Adrenal gland (tissue), 12 donors: ENCODE results near the gene SCAF8. TPM values are rescaled to one million over a fixed set of nuclear protein-coding genes. Genes with fewer than 3 reads are reported as not detected.
"Not testable (repeated sequence)": the region's sequence is repeated elsewhere in the genome, so short reads cannot be mapped to it uniquely, and the experiment has no call there.

Source experiments
- DNase-seq, 7 donors: peaks; one replicate each; pipeline ENCODE4 v3.0.0-alpha.2; 2019 to 2020
- H3K27ac ChIP-seq, 5 donors: fragments of 200-600 bp; sonication (generic) in 4 of 5; 1 replicate in 3 of 5; 2 replicates in 2 of 5; pipeline versions ENCODE4 v1.5.1 to v1.8.0; 2016 to 2020; ENCODE audit warnings: mild to moderate bottlenecking in 1 of 5
- H3K27me3 ChIP-seq: fragments of 200-600 bp; 2 replicates; pipeline ENCODE4 v1.8.0; 2021
- H3K36me3 ChIP-seq, 2 donors: fragments of 200-600 bp; replicated peaks in 1 of 2; 1 replicate in 1 of 2; 2 replicates in 1 of 2; pipeline versions ENCODE4 v1.5.1 to v1.8.0; 2018 to 2022
- H3K4me1 ChIP-seq, 2 donors: fragments of 200-600 bp; replicated peaks in 1 of 2; 1 replicate in 1 of 2; 2 replicates in 1 of 2; pipeline versions ENCODE4 v1.5.1 to v1.8.0; 2018 to 2021
- H3K4me3 ChIP-seq, 4 donors: fragments of 200-600 bp; sonication (generic) in 3 of 4; one replicate each; pipeline ENCODE4 v1.5.1; 2016 to 2018
- H3K9me3 ChIP-seq, 3 donors: fragments of 200-600 bp; sonication (generic) in 1 of 3; replicated peaks in 1 of 3; 1 replicate in 2 of 3; 2 replicates in 1 of 3; pipeline versions ENCODE4 v1.5.1 to v1.8.0; 2016 to 2021
- POLR2A ChIP-seq, 2 donors: fragments of 450-650 bp; IDR thresholded peaks; one replicate each; pipeline ENCODE4 v1.6.1; 2017; ENCODE audit warnings: antibody characterized with exemption in 2 of 2, mild to moderate bottlenecking in 2 of 2, moderate library complexity in 1 of 2
- WGBS, 4 donors: extraction: QIAGEN DNeasy Blood & Tissue Kit in 2 of 4; methylation state at CpG; one replicate each; pipeline versions ENCODE4 v1.1.5 to v1.1.7; 2013 to 2017; 5-methylcytosine and 5-hydroxymethylcytosine counted together
- intact Hi-C, 2 donors: fragments of 100-400 bp; cut with DNase I; formaldehyde crosslinking; loops; one replicate each; pipeline versions ENCODE4 v1.14.1 to v1.15.0; 2022 to 2023
- polyA plus RNA-seq, 3 donors: library from polyadenylated mRNA; stranded (reverse); fragments of 200-250 nt in 2 of 3; fragments of 350-450 nt in 1 of 3; fragmentation: Illumina TruSeq in 1 of 3; extraction: RNeasy Lipid Tissue Mini Kit (QIAGEN cat#74804) in 1 of 3; gene quantifications; one replicate each; pipeline ENCODE4 v1.2.3, GENCODE V29; 2013 to 2014
- total RNA-seq, 9 donors: library from RNA; depleted of rRNA in 4 of 9; stranded (reverse); fragments of >200 nt in 4 of 9; fragments of 120-200 nt in 1 of 9; fragmentation: NEBNext Ultra II Directional in 1 of 9; extraction: Animal tissue kit (Norgen Biotek cat#: 25700) in 1 of 9; gene quantifications; one replicate each; pipeline versions ENCODE4 v1.1.0 to v1.2.4, GENCODE V29; 2013 to 2023
- TF ChIP-seq, protein P1 (sequence below), 6 experiments: fragments of 450-650 bp in 4 of 6; fragments of 200-600 bp in 2 of 6; sonication (generic) in 1 of 6; IDR thresholded peaks; 1 replicate in 5 of 6; 2 replicates in 1 of 6; pipeline versions ENCODE4 v1.5.1 to v1.8.0; 2016 to 2021; ENCODE audit warnings: antibody characterized with exemption in 6 of 6, mild to moderate bottlenecking in 2 of 6, moderate library complexity in 1 of 6
- donor health status: healthy with polysubstance abuse.
- donor health status: Bipolar disorder and iron deficiency.
- donor health status: DM: yes; HTN: yes; CAD: no.
- donor health status: DM: no; HTN: no; CAD: no.
- donor health status: DM: no; HTN: no; CAD: no.
- donor health status: DM: yes; HTN: yes; CAD: no.

SCAF8 gene
- total and polyA plus RNA-seq, 12 donors: 13.9 to 41.5 (median 34.8) TPM

DNA sequence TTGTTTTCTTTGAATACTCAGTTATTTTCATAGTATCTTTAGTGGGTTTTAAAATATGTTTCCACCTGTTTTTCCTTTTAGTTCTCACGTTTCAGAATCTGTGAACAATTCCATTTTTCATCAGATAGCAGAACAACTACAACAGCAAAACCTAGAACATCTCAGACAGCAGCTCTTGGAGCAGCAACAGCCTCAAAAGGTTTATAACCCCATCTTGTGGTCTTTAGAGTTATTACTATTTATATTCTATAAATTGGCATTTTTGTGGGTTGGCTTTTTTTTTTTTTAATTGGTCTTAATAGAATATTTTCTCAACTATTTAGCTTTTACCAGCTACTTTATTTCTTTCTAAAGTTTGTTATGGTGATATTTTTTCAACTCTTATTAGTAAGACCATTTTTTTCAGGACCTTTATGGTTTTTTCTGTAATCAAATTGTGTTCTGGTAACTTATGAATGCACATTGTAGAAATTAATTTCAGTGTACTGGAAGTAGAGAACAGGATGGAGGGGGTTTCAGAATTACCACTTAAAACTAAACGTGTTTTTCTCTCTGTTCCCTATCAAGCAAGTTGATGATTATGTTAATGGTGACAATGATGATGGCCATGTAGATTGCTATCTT is 72.2 kb downstream of the SCAF8 start:
- H3K9me3 ChIP-seq: no peaks in the 10 kb centered on the region
- peaks cover 0 to 41% of the 10 kb centered on the region in 2 donors for H3K36me3 ChIP-seq
- H3K27me3 ChIP-seq: no peaks in the 10 kb centered on the region
- H3K4me3 ChIP-seq: no peak overlapping the region
- intact Hi-C loops: loop anchor here (2.0 to 10.0 kb wide), 3 partner anchors 71 to 128 kb away; partner anchors contain the start of gene SCAF8 (in 2 of the 2)
- H3K27ac ChIP-seq: no peak overlapping the region
- peak in 1 of 7 donors; percentile 24 for DNase-seq
- TF ChIP-seq POLR2A (IDR thresholded peaks at IDR 0.05): no peak
- TF ChIP-seq, protein P1, sequence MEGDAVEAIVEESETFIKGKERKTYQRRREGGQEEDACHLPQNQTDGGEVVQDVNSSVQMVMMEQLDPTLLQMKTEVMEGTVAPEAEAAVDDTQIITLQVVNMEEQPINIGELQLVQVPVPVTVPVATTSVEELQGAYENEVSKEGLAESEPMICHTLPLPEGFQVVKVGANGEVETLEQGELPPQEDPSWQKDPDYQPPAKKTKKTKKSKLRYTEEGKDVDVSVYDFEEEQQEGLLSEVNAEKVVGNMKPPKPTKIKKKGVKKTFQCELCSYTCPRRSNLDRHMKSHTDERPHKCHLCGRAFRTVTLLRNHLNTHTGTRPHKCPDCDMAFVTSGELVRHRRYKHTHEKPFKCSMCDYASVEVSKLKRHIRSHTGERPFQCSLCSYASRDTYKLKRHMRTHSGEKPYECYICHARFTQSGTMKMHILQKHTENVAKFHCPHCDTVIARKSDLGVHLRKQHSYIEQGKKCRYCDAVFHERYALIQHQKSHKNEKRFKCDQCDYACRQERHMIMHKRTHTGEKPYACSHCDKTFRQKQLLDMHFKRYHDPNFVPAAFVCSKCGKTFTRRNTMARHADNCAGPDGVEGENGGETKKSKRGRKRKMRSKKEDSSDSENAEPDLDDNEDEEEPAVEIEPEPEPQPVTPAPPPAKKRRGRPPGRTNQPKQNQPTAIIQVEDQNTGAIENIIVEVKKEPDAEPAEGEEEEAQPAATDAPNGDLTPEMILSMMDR (IDR thresholded peaks at IDR 0.05): peak; percentile 21 to 85 (median 64)
- WGBS, 4 donors: 12 to 26% (median 23%) methylated on average over 2 of the region's 2 CpGs
- peaks cover 0 to 8% of the 10 kb centered on the region in 2 donors for H3K4me1 ChIP-seq

DNA sequence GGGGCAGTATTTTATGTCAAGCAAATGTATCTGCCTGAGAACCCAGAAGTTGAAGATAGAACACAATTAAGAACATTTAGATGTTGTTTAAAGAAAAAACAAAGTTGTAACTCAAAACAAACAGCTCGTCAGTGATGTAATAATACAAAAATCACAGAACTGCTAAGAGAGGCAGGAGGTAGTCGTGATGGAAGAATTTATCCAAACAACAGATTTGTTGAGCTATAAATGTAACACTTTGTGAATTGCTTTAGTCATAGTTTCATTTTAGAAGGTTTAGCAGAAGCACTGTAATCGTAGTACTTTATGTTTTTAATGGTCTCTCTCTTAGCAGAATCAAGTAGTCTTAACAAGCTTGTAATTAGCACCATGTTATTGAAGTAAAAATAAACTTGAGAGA is 73.6 kb downstream of the SCAF8 start:
- no peak overlapping the region for H3K4me3 ChIP-seq
- WGBS, 4 donors: 64 to 72% (median 70%) methylated on average over 3 of the region's 3 CpGs
- no peaks in the 10 kb centered on the region for H3K27me3 ChIP-seq
- intact Hi-C loops: loop anchor here (5.0 to 10.0 kb wide), 2 partner anchors 72 to 130 kb away; partner anchors contain the start of gene SCAF8 (in 1 of the 2)
- peaks cover 0 to 8% of the 10 kb centered on the region in 2 donors for H3K4me1 ChIP-seq
- TF ChIP-seq, protein P1 (IDR thresholded peaks at IDR 0.05): no peak
- no peak for TF ChIP-seq POLR2A (IDR thresholded peaks at IDR 0.05)
- DNase-seq: no peak
- no peaks in the 10 kb centered on the region for H3K9me3 ChIP-seq
- H3K36me3 ChIP-seq: peaks cover 0 to 52% of the 10 kb centered on the region in 2 donors
- no peak overlapping the region for H3K27ac ChIP-seq

- H3K4me1 ChIP-seq, DNase-seq, intact Hi-C loops, H3K27me3 ChIP-seq, H3K4me3 ChIP-seq, H3K9me3 ChIP-seq, H3K27ac ChIP-seq: not testable (repeated sequence)
- H3K36me3 ChIP-seq: peaks cover 0 to 65% of the 10 kb centered on the region in 2 donors
- WGBS, 4 donors: 97 to 100% (median 99%) methylated on average over 3 of the region's 3 CpGs
Observed at GRCh38 chr6:154811663-154812062, 78.4 kb downstream of the SCAF8 start.

DNA sequence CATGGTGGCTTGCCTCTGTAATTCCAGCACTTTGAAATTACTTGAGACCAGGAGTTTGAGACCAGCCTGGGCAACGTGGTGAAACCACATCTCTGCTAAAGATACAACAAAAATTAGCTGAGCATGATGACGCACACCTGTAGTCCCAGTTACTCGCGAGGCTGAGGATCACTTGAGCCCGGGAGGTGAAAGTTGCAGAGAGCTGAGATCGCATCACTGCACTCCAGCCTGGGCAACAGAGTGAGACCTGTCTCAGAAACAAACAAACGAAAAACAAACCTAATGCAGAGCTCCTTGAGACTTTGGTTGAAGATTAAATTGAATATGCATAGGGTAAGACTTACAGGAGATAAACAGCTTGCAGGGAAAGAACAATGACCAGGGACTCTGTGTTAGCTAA is 80.8 kb downstream of the SCAF8 start:
- peaks cover 0 to 64% of the 10 kb centered on the region in 2 donors for H3K36me3 ChIP-seq
- intact Hi-C loops: no loop called here
- no peak overlapping the region for H3K4me3 ChIP-seq
- no peaks in the 10 kb centered on the region for H3K9me3 ChIP-seq
- H3K27me3 ChIP-seq: no peaks in the 10 kb centered on the region
- 93 to 97% (median 95%) methylated on average over 7 of the region's 7 CpGs for WGBS, 4 donors
- no peak for DNase-seq
- TF ChIP-seq POLR2A (IDR thresholded peaks at IDR 0.05): no peak
- TF ChIP-seq, protein P1 (IDR thresholded peaks at IDR 0.05): no peak
- no peak overlapping the region for H3K27ac ChIP-seq
- H3K4me1 ChIP-seq: peaks cover 0 to 8% of the 10 kb centered on the region in 2 donors
